Astrocyte (in vitro differentiated cells and primary cell): Measurements from ENCODE around the gene STOX1.

Source experiments
- CTCF ChIP-seq: IDR thresholded peaks from 2 replicates; pipeline ENCODE4 v1.5.1; 2011; ENCODE audit warnings: low read depth, mild to moderate bottlenecking, inconsistent platforms, low read length, moderate library complexity; ENCODE audit not compliant: insufficient read depth
- EZH2 ChIP-seq: IDR thresholded peaks from 2 replicates; pipeline ENCODE4 v1.6.1; 2012; ENCODE audit warnings: mild to moderate bottlenecking, low read length, inconsistent platforms; ENCODE audit not compliant: insufficient read depth

GRCh38 chr10:68880181-68880580, 52.9 kb downstream of the STOX1 start:
- TF ChIP-seq CTCF (no peak), EZH2 (no peak)
